ENCODE data around the gene SALL3.

- TF ChIP-seq CTCF (IDR thresholded peaks at IDR 0.05) (no peak), POLR2AphosphoS5 (IDR thresholded peaks at IDR 0.05) (no peak), POLR2A (IDR thresholded peaks at IDR 0.05) (no peak), EP300 (IDR thresholded peaks at IDR 0.05) (no peak)
Measured at GRCh38 chr18:78955051-78955450, 24.6 kb upstream of the SALL3 start.

All from suprapubic skin (tissue), 4 donors.